Measurements from ENCODE around the gene CADM2.

DNA sequence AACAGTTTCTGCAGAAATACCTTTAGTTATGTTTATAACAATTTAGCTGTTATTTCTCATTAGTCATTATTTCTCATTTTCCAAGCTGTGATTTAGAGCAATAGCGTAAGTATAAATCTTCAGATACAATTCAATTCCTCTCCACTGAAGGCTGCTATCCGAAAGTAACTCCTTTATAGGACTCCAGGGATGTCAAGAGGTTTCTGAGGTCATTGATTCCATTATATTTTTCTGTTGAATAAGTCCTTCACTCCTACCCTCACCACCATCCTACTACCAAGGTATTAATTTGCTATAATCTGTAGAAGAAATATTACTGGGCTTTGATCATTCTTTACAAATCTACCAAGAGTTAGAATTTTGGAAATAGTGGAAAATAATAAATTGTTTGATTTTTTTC is 285.7 kb downstream of the CADM2 start:
- no peak for TF ChIP-seq POLR2A (IDR thresholded peaks at IDR 0.05)
- TF ChIP-seq, protein P1, sequence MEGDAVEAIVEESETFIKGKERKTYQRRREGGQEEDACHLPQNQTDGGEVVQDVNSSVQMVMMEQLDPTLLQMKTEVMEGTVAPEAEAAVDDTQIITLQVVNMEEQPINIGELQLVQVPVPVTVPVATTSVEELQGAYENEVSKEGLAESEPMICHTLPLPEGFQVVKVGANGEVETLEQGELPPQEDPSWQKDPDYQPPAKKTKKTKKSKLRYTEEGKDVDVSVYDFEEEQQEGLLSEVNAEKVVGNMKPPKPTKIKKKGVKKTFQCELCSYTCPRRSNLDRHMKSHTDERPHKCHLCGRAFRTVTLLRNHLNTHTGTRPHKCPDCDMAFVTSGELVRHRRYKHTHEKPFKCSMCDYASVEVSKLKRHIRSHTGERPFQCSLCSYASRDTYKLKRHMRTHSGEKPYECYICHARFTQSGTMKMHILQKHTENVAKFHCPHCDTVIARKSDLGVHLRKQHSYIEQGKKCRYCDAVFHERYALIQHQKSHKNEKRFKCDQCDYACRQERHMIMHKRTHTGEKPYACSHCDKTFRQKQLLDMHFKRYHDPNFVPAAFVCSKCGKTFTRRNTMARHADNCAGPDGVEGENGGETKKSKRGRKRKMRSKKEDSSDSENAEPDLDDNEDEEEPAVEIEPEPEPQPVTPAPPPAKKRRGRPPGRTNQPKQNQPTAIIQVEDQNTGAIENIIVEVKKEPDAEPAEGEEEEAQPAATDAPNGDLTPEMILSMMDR (IDR thresholded peaks at IDR 0.05) = no peak

All from prostate gland (tissue), 2 donors.